DND-41 (cell line): Measurements from ENCODE around the gene C17orf107.

ENCODE experiments used
- CTCF ChIP-seq: IDR thresholded peaks from 2 replicates; pipeline ENCODE4 v1.5.1; 2012; ENCODE audit warnings: borderline replicate concordance, low read length, moderate library complexity, mild to moderate bottlenecking; ENCODE audit not compliant: poor library complexity, severe bottlenecking; ENCODE audit errors: extremely low read depth
- EZH2 ChIP-seq: IDR thresholded peaks from 3 replicates; pipeline ENCODE4 v1.6.1; 2012; ENCODE audit warnings: borderline replicate concordance, low read depth, mild to moderate bottlenecking, moderate library complexity, low read length, inconsistent platforms; ENCODE audit not compliant: severe bottlenecking

DNA sequence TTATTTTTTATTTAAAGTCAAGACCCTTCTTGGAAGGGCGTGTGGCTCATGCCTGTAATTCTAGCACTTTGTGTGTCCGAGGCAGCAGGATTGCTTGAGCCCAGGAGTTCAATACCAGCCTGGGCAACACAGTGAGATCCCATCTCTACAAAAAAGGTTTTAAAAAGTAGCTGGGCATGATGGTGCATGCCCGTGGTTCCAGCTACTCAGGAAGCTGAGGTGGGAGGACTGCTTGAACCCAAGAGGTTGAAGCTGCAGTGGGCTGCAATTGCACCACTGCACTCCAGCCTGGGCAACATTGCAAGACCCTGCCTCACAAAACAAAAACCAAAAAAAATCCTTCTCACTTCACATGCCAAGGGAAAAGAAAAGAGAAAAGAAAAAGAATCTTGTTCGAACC is 36.6 kb upstream of the C17orf107 start:
- TF ChIP-seq CTCF (no peak), EZH2 (no peak)
